ENCODE measurements around the gene DUSP28.

DNA sequence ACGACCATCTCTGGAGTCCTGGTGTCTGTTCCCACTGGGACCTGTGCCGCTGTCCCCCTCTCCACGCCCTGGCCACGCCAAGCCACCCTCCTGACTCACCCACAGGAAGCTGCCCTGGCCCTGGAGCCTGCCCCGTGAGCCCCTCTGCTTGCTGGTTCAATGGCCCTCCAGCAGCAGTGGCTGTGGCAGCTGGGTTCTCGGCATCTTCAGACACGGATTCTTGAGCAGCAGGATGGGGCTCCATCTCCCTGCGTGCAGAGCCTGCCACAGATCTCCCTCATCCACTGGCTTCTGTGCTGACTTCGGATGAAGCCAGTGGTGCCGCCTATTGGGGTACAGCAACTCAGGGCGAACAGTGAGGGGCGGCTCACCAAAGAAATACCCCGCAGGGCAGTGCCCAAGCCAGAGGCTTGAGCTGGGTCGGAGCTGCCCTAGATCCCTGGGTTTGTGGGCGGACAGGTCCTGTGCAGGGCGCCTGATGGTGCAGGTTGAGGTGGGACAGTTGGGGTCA is 40.3 kb downstream of the DUSP28 start:
- TF ChIP-seq NONO (IDR thresholded peaks at IDR 0.05) (no peak), NONO (CRISPR knock-in tag; conservative IDR thresholded peaks at IDR 0.05) (no peak), ZNF274 (CRISPR knock-in tag; IDR thresholded peaks at IDR 0.05) (no peak), ZBTB8A (CRISPR knock-in tag; IDR thresholded peaks at IDR 0.05; ENCODE audit: borderline replicate concordance, low read depth) (no peak)
- TF ChIP-seq, protein P1, sequence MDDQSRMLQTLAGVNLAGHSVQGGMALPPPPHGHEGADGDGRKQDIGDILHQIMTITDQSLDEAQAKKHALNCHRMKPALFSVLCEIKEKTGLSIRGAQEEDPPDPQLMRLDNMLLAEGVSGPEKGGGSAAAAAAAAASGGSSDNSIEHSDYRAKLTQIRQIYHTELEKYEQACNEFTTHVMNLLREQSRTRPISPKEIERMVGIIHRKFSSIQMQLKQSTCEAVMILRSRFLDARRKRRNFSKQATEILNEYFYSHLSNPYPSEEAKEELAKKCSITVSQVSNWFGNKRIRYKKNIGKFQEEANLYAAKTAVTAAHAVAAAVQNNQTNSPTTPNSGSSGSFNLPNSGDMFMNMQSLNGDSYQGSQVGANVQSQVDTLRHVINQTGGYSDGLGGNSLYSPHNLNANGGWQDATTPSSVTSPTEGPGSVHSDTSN (CRISPR knock-in tag; IDR thresholded peaks at IDR 0.05; ENCODE audit: borderline replicate concordance), result no peak
